Neural cell (in vitro differentiated cells): ENCODE measurements around the gene TADA3. TPM values are rescaled to one million over a fixed set of nuclear protein-coding genes. Genes with fewer than 3 reads are reported as not detected.

Experiments
- H2AFZ ChIP-seq: fragments of 200-600, 300-800 bp; sonication (generic), shearing (Covaris generic); 2 replicates; pipeline ENCODE4 v1.6.0; 2014; ENCODE audit warnings: low read depth, mild to moderate bottlenecking, antibody characterized with exemption, low read length, moderate library complexity
- H3F3A ChIP-seq: fragments of 200-600 bp; shearing (Covaris generic); 2 replicates; pipeline ENCODE4 v1.6.1; 2016; ENCODE audit warnings: mild to moderate bottlenecking, moderate library complexity, mixed read lengths, antibody characterized with exemption, low read length; ENCODE audit not compliant: insufficient read depth, poor library complexity, severe bottlenecking
- H3K27ac ChIP-seq: fragments of 200-600, 300-800 bp; sonication (generic), shearing (Covaris generic); 2 replicates; pipeline ENCODE4 v1.5.1; 2014; ENCODE audit warnings: mild to moderate bottlenecking, low read length, moderate library complexity
- H3K27me3 ChIP-seq: fragments of 300-800, 200-600 bp; sonication (generic), shearing (Covaris generic); 2 replicates; pipeline ENCODE4 v1.6.0; 2014; ENCODE audit warnings: mild to moderate bottlenecking, low read depth, low read length, moderate library complexity; ENCODE audit not compliant: insufficient read depth
- H3K36me3 ChIP-seq: fragments of 300-800, 200-600 bp; sonication (generic), shearing (Covaris generic); 2 replicates; pipeline ENCODE4 v1.5.1; 2014; ENCODE audit warnings: mild to moderate bottlenecking, antibody characterized with exemption, low read length, moderate library complexity; ENCODE audit not compliant: insufficient read depth
- H3K4me2 ChIP-seq: fragments of 300-800, 200-600 bp; sonication (generic), shearing (Covaris generic); 2 replicates; pipeline ENCODE4 v1.6.0; 2014; ENCODE audit warnings: mild to moderate bottlenecking, low read length
- H3K4me3 ChIP-seq: fragments of 300-800, 200-600 bp; sonication (generic), shearing (Covaris generic); 2 replicates; pipeline ENCODE4 v1.5.1; 2014; ENCODE audit warnings: mild to moderate bottlenecking, low read length, moderate library complexity
- H3K79me2 ChIP-seq: fragments of 200-600 bp; shearing (Covaris generic); replicated peaks from 2 replicates; pipeline ENCODE4 v1.6.0; 2014; ENCODE audit warnings: mild to moderate bottlenecking, low read length, moderate library complexity; ENCODE audit not compliant: insufficient read depth
- H3K9ac ChIP-seq: fragments of 300-800, 200-600 bp; sonication (generic), shearing (Covaris generic); 2 replicates; pipeline ENCODE4 v1.6.1; 2016; ENCODE audit warnings: mild to moderate bottlenecking, low read length, mixed read lengths
- H3K9me2 ChIP-seq: fragments of 200-600 bp; shearing (Covaris generic); 2 replicates; pipeline ENCODE4 v1.6.1; 2016; ENCODE audit warnings: mild to moderate bottlenecking, low read length, mixed read lengths; ENCODE audit not compliant: insufficient read depth
- H3K9me3 ChIP-seq: fragments of 200-600, 300-800 bp; sonication (generic), shearing (Covaris generic); 2 replicates; pipeline ENCODE4 v1.6.1; 2016; ENCODE audit warnings: mild to moderate bottlenecking, mixed run types, low read length, moderate library complexity, mixed read lengths
- H4K20me1 ChIP-seq: fragments of 200-600 bp; shearing (Covaris generic); 2 replicates; pipeline ENCODE4 v1.6.1; 2016; ENCODE audit warnings: mild to moderate bottlenecking, mixed run types; ENCODE audit not compliant: insufficient read depth
- EP300 ChIP-seq: fragments of 450-650 bp; conservative IDR thresholded peaks from 2 replicates; pipeline ENCODE4 v1.6.1; 2014; ENCODE audit warnings: antibody characterized with exemption, mild to moderate bottlenecking, moderate library complexity; ENCODE audit not compliant: poor library complexity, severe bottlenecking
- EZH2 ChIP-seq: fragments of 200-600, 300-800 bp; shearing (Covaris generic), sonication (generic); IDR thresholded peaks from 2 replicates; pipeline ENCODE4 v1.6.1; 2014; ENCODE audit warnings: antibody characterized with exemption, low read length, borderline replicate concordance, mild to moderate bottlenecking; ENCODE audit not compliant: insufficient read depth, poor library complexity, severe bottlenecking
- MXI1 ChIP-seq: fragments of 450-650 bp; conservative IDR thresholded peaks from 2 replicates; pipeline ENCODE4 v1.6.1; 2014; ENCODE audit warnings: antibody characterized with exemption, mild to moderate bottlenecking; ENCODE audit not compliant: poor library complexity, severe bottlenecking
- POLR2AphosphoS5 ChIP-seq: IDR thresholded peaks from 2 replicates; pipeline ENCODE4 v1.6.1; 2012
- RAD21 ChIP-seq: fragments of 450-650 bp; conservative IDR thresholded peaks from 2 replicates; pipeline ENCODE4 v1.6.1; 2014; ENCODE audit warnings: antibody characterized with exemption, mild to moderate bottlenecking, moderate library complexity
- SMC3 ChIP-seq: fragments of 450-650 bp; conservative IDR thresholded peaks from 2 replicates; pipeline ENCODE4 v1.6.1; 2014; ENCODE audit warnings: antibody characterized with exemption, mild to moderate bottlenecking, moderate library complexity; ENCODE audit not compliant: poor library complexity
- TAF1 ChIP-seq: IDR thresholded peaks from 2 replicates; pipeline ENCODE4 v1.6.1; 2012; ENCODE audit warnings: low read depth
- polyA plus RNA-seq: library from polyadenylated mRNA; depleted of rRNA; stranded (reverse); fragments of >200 nt; gene quantifications from 2 replicates; pipeline ENCODE4 v1.2.3, GENCODE V29; 2014
- TF ChIP-seq, protein P1 (sequence below): fragments of 450-650 bp; IDR thresholded peaks from 2 replicates; pipeline ENCODE4 v1.5.1; 2014; ENCODE audit warnings: antibody characterized with exemption, mild to moderate bottlenecking, moderate library complexity; ENCODE audit not compliant: poor library complexity, severe bottlenecking
- TF ChIP-seq, protein P2 (sequence below): IDR thresholded peaks from 2 replicates; pipeline ENCODE4 v1.6.1; 2012; ENCODE audit warnings: borderline replicate concordance

The TADA3 gene
- polyA plus RNA-seq, 1 donor from 2014 or later: 55.4 TPM

DNA sequence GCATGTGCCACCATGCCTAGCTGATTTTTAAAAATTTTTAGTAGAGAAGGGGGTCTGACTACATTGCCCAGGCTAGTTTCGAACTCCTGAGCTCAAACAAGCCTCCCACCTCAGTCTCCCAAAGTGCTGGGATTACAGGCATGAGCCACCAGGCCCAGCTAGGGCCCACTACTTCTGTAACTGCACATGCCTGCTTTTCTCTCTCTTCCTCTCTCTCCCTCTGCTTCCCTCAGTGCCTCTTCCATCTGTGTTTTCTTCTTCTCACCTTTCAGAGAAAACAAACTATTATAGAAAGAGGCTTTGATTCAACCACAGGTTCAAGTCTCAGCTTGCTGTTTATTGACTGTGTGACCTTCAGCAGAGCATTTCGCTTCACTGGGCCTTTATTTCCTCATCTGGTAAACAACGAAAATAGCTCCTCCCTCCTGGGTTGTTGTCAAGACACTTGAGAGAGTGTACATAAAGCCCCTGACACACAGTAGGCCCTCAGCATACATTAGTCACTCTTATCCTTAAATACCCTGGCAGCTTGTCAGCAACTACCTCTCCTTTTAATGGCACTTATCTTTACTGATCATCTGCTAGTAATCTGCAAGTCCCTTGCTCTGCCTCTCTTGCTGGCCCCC, 10.2 kb downstream of the TADA3 start:
- no peaks in the 10 kb centered on the region for H3K36me3 ChIP-seq
- H3K27ac ChIP-seq: no peak overlapping the region

DNA sequence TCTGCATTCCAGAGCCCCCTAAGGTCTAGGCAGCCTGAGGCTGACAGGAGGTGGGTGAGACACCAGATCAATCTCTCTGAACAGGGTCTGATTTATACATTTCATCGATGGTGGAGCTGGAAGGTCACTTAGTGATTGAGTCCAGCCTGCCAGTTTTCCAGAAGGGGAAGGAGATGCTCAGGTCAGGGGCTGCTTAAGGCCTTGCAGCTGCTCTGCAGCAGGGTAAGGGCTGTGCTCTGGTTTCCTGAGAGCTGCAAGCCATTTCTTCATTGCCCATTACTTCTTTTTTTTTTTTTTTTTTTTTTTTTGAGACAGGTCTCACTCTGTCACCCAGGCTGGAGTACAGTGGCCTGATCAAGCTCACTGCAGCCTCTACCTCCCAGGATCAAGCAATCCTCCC, 10.7 kb downstream of the TADA3 start:
- Histone ChIP-seq H3K9me3 (no peaks in the 10 kb centered on the region), H2AFZ (no peak overlapping the region), H3K36me3 (no peaks in the 10 kb centered on the region), H3K9me2 (no peaks in the 10 kb centered on the region), H3K4me2 (no peak overlapping the region), H3K79me2 (no peaks in the 10 kb centered on the region), H3K9ac (no peak overlapping the region), H3F3A (no peaks in the 10 kb centered on the region), H3K27ac (no peak overlapping the region), H4K20me1 (no peaks in the 10 kb centered on the region), H3K27me3 (no peaks in the 10 kb centered on the region), H3K4me3 (no peak overlapping the region)
- TF ChIP-seq POLR2AphosphoS5 (no peak), RAD21 (no peak)
- TF ChIP-seq, protein P1, sequence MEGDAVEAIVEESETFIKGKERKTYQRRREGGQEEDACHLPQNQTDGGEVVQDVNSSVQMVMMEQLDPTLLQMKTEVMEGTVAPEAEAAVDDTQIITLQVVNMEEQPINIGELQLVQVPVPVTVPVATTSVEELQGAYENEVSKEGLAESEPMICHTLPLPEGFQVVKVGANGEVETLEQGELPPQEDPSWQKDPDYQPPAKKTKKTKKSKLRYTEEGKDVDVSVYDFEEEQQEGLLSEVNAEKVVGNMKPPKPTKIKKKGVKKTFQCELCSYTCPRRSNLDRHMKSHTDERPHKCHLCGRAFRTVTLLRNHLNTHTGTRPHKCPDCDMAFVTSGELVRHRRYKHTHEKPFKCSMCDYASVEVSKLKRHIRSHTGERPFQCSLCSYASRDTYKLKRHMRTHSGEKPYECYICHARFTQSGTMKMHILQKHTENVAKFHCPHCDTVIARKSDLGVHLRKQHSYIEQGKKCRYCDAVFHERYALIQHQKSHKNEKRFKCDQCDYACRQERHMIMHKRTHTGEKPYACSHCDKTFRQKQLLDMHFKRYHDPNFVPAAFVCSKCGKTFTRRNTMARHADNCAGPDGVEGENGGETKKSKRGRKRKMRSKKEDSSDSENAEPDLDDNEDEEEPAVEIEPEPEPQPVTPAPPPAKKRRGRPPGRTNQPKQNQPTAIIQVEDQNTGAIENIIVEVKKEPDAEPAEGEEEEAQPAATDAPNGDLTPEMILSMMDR: no peak

More for the DNA sequence above, 10.2 kb downstream of the TADA3 start:
- Histone ChIP-seq H3K9ac (no peak overlapping the region), H3K4me2 (no peak overlapping the region), H3K79me2 (no peaks in the 10 kb centered on the region), H3K4me3 (no peak overlapping the region), H3K9me2 (no peaks in the 10 kb centered on the region), H3K27me3 (no peaks in the 10 kb centered on the region), H2AFZ (no peak overlapping the region), H4K20me1 (no peaks in the 10 kb centered on the region), H3K9me3 (no peaks in the 10 kb centered on the region), H3F3A (no peaks in the 10 kb centered on the region)
- no peak for TF ChIP-seq EP300
- TF ChIP-seq POLR2AphosphoS5: no peak
- no peak for TF ChIP-seq RAD21
- TF ChIP-seq, protein P2, sequence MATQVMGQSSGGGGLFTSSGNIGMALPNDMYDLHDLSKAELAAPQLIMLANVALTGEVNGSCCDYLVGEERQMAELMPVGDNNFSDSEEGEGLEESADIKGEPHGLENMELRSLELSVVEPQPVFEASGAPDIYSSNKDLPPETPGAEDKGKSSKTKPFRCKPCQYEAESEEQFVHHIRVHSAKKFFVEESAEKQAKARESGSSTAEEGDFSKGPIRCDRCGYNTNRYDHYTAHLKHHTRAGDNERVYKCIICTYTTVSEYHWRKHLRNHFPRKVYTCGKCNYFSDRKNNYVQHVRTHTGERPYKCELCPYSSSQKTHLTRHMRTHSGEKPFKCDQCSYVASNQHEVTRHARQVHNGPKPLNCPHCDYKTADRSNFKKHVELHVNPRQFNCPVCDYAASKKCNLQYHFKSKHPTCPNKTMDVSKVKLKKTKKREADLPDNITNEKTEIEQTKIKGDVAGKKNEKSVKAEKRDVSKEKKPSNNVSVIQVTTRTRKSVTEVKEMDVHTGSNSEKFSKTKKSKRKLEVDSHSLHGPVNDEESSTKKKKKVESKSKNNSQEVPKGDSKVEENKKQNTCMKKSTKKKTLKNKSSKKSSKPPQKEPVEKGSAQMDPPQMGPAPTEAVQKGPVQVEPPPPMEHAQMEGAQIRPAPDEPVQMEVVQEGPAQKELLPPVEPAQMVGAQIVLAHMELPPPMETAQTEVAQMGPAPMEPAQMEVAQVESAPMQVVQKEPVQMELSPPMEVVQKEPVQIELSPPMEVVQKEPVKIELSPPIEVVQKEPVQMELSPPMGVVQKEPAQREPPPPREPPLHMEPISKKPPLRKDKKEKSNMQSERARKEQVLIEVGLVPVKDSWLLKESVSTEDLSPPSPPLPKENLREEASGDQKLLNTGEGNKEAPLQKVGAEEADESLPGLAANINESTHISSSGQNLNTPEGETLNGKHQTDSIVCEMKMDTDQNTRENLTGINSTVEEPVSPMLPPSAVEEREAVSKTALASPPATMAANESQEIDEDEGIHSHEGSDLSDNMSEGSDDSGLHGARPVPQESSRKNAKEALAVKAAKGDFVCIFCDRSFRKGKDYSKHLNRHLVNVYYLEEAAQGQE: no peak
- no peak for TF ChIP-seq SMC3
- no peak for TF ChIP-seq EZH2
- no peak for TF ChIP-seq MXI1
- TF ChIP-seq TAF1: no peak
- TF ChIP-seq, protein P1: no peak
